Measurements from ENCODE around the gene ASF1A.

GRCh38 chr6:118934461-118935330 is 40.7 kb downstream of the ASF1A start, which contains the start of gene MCM9:
- no peak for TF ChIP-seq E4F1 (IDR thresholded peaks at IDR 0.05; ENCODE audit: borderline replicate concordance, partially characterized antibody)
- no peak for TF ChIP-seq CHD4 (IDR thresholded peaks at IDR 0.05)
- peak; percentile 79 for TF ChIP-seq POLR2A (IDR thresholded peaks at IDR 0.05; ENCODE audit: low read depth, low read length)
- TF ChIP-seq CHD2 (IDR thresholded peaks at IDR 0.05; ENCODE audit: borderline replicate concordance, low read depth, low read length) = no peak
- TF ChIP-seq EGR1 (IDR thresholded peaks at IDR 0.05; ENCODE audit: borderline replicate concordance in 1 of 2, low read depth in 2 of 2, low read length in 2 of 2) = peak in 1 of 2 experiments; percentile 96; a peak in 2 of 3 replicates
- TF ChIP-seq, protein P1, sequence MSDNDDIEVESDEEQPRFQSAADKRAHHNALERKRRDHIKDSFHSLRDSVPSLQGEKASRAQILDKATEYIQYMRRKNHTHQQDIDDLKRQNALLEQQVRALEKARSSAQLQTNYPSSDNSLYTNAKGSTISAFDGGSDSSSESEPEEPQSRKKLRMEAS (IDR thresholded peaks at IDR 0.05; ENCODE audit: low read depth, low read length) = no peak
- no peak for TF ChIP-seq GABPA (IDR thresholded peaks at IDR 0.05; ENCODE audit: low read depth)
- TF ChIP-seq, protein P2, sequence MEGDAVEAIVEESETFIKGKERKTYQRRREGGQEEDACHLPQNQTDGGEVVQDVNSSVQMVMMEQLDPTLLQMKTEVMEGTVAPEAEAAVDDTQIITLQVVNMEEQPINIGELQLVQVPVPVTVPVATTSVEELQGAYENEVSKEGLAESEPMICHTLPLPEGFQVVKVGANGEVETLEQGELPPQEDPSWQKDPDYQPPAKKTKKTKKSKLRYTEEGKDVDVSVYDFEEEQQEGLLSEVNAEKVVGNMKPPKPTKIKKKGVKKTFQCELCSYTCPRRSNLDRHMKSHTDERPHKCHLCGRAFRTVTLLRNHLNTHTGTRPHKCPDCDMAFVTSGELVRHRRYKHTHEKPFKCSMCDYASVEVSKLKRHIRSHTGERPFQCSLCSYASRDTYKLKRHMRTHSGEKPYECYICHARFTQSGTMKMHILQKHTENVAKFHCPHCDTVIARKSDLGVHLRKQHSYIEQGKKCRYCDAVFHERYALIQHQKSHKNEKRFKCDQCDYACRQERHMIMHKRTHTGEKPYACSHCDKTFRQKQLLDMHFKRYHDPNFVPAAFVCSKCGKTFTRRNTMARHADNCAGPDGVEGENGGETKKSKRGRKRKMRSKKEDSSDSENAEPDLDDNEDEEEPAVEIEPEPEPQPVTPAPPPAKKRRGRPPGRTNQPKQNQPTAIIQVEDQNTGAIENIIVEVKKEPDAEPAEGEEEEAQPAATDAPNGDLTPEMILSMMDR (IDR thresholded peaks at IDR 0.05 in 2 of 3, conservative IDR thresholded peaks at IDR 0.05 in 1 of 3; ENCODE audit: control insufficient read depth in 2 of 3, extremely low read depth in 1 of 3, insufficient read depth in 1 of 3, low read depth in 3 of 3, low read length in 3 of 3) = no peak
- peak; percentile 13 to 84; a peak in 2 of 4 replicates for TF ChIP-seq BHLHE40 (IDR thresholded peaks at IDR 0.05; ENCODE audit: borderline replicate concordance in 1 of 2, low read depth in 2 of 2, low read length in 1 of 2)
- TF ChIP-seq CBX5 (IDR thresholded peaks at IDR 0.05; ENCODE audit: low read depth) = no peak; the same call in 1 of the 2 replicates
- no peak for TF ChIP-seq NRF1 (conservative IDR thresholded peaks at IDR 0.05; ENCODE audit: low read depth, low read length)
- TF ChIP-seq ZNF384 (IDR thresholded peaks at IDR 0.05; ENCODE audit: borderline replicate concordance, low read depth, low read length) = no peak
- no peak for TF ChIP-seq SMC3 (IDR thresholded peaks at IDR 0.05; ENCODE audit: borderline replicate concordance, low read length)

All from GM12878 (cell line).